Astrocyte (in vitro differentiated cells and primary cell): ENCODE data around the gene PFKFB4.

Source experiments
- CTCF ChIP-seq: IDR thresholded peaks from 2 replicates; pipeline ENCODE4 v1.5.1; 2011; ENCODE audit warnings: low read depth, mild to moderate bottlenecking, inconsistent platforms, low read length, moderate library complexity; ENCODE audit not compliant: insufficient read depth
- EZH2 ChIP-seq: IDR thresholded peaks from 2 replicates; pipeline ENCODE4 v1.6.1; 2012; ENCODE audit warnings: mild to moderate bottlenecking, low read length, inconsistent platforms; ENCODE audit not compliant: insufficient read depth

DNA sequence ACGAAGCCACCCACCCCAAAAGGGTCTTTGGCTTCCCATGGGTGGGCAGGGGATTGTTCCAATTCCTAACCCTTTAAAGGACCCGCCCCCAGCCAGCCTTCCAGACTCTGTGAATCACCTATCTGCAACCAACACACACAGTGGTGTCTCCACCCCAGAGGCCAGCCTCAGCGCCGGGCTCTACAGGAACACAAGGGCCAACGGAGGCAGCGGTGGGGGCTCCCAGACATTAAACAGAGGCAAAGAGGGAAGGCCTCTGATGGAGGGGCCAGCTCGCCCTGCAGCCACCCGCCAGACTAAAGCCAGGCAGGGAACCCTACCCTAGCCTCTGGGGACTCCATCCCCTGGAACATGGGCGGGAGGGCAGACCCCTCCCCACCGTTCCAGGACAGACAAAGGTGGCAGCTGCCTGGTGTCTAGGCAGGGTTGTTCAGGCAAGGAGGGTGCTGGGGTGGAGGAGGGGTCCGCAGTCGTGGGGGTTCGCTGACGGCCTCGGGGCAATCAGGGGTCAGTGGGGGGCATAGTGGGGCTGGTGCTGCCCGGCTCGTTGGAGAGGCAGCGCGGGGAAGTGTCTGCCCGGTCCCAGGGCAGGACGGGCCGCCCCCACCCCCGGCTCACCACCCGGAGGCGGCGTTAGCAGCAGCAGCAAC, 53.1 kb downstream of the PFKFB4 start:
- TF ChIP-seq CTCF (no peak), EZH2 (no peak)
